GM12878 (cell line): Measurements from ENCODE around the gene SLC51A. TPM values are rescaled to one million over a fixed set of nuclear protein-coding genes. Genes with fewer than 3 reads are reported as not detected.

Source experiments
- BACH1 ChIP-seq: fragments of 450-650 bp; IDR thresholded peaks from 2 replicates; pipeline ENCODE4 v1.6.1; 2017; ENCODE audit warnings: mild to moderate bottlenecking, borderline replicate concordance
- BCLAF1 ChIP-seq: fragments of 450-650 bp; IDR thresholded peaks from 2 replicates; pipeline ENCODE4 v1.6.1; 2017; ENCODE audit warnings: antibody characterized with exemption, mild to moderate bottlenecking, moderate library complexity
- BHLHE40 ChIP-seq, 2 experiments: fragments of 450-650 bp in 1 of 2; IDR thresholded peaks; 2 replicates each; pipeline ENCODE4 v1.6.1; 2011 to 2017; ENCODE audit warnings: low read depth in 2 of 2, borderline replicate concordance in 1 of 2, improper control_type of control experiment in 1 of 2, low read length in 1 of 2, mild to moderate bottlenecking in 1 of 2
- EGR1 ChIP-seq, 2 experiments: IDR thresholded peaks; 1 replicate in 1 of 2; 2 replicates in 1 of 2; pipeline ENCODE4 v1.6.1; 2011 to 2012; ENCODE audit warnings: low read depth in 2 of 2, low read length in 2 of 2, borderline replicate concordance in 1 of 2, mild to moderate bottlenecking in 1 of 2, moderate library complexity in 1 of 2
- EP300 ChIP-seq, 2 experiments: fragments of 150-350 bp in 1 of 2; IDR thresholded peaks; 2 replicates each; pipeline ENCODE4 v1.6.1; 2011 to 2012; ENCODE audit warnings: low read depth in 2 of 2, low read length in 2 of 2, borderline replicate concordance in 1 of 2, improper control_type of control experiment in 1 of 2, inconsistent platforms in 1 of 2; ENCODE audit not compliant: control insufficient read depth in 1 of 2
- MEF2A ChIP-seq: IDR thresholded peaks from 2 replicates; pipeline ENCODE4 v1.6.1; 2011; ENCODE audit warnings: low read depth, mild to moderate bottlenecking, low read length, moderate library complexity; ENCODE audit not compliant: insufficient read depth
- MEF2B ChIP-seq: fragments of 450-650 bp; IDR thresholded peaks from 2 replicates; pipeline ENCODE4 v1.6.1; 2018; ENCODE audit warnings: mild to moderate bottlenecking, moderate library complexity; ENCODE audit not compliant: partially characterized antibody, poor library complexity, severe bottlenecking
- NFYB ChIP-seq: IDR thresholded peaks from 2 replicates; pipeline ENCODE4 v1.6.1; 2011; ENCODE audit warnings: low read depth, mild to moderate bottlenecking, low read length, improper control_type of control experiment, moderate library complexity; ENCODE audit not compliant: insufficient read depth
- NKRF ChIP-seq: fragments of 450-650 bp; conservative IDR thresholded peaks from 2 replicates; pipeline ENCODE4 v1.6.1; 2017; ENCODE audit warnings: mild to moderate bottlenecking, moderate library complexity
- NR2F1 ChIP-seq: fragments of 450-650 bp; conservative IDR thresholded peaks from 2 replicates; pipeline ENCODE4 v1.6.1; 2017; ENCODE audit warnings: mild to moderate bottlenecking
- PML ChIP-seq: IDR thresholded peaks from 2 replicates; pipeline ENCODE4 v1.6.1; 2012; ENCODE audit warnings: low read length, inconsistent platforms
- RELB ChIP-seq: fragments of 450-650 bp; IDR thresholded peaks from 2 replicates; pipeline ENCODE4 v1.6.1; 2017; ENCODE audit warnings: low read depth, mild to moderate bottlenecking, moderate library complexity
- SMAD1 ChIP-seq: fragments of 450-650 bp; IDR thresholded peaks from 2 replicates; pipeline ENCODE4 v1.6.1; 2018; ENCODE audit warnings: mild to moderate bottlenecking, low read depth; ENCODE audit not compliant: partially characterized antibody
- SUPT20H ChIP-seq: IDR thresholded peaks from 2 replicates; pipeline ENCODE4 v1.6.1; 2011; ENCODE audit warnings: low read depth, mild to moderate bottlenecking, low read length, moderate library complexity, borderline replicate concordance; ENCODE audit not compliant: control insufficient read depth
- YY1 ChIP-seq: IDR thresholded peaks from 2 replicates; pipeline ENCODE4 v1.6.1; 2011; ENCODE audit warnings: low read depth, mild to moderate bottlenecking, low read length
- ZBTB33 ChIP-seq: fragments of 450-650 bp; IDR thresholded peaks from 2 replicates; pipeline ENCODE4 v1.6.1; 2017; ENCODE audit warnings: mild to moderate bottlenecking
- ZNF217 ChIP-seq: fragments of 450-650 bp; IDR thresholded peaks from 2 replicates; pipeline ENCODE4 v1.6.1; 2017; ENCODE audit warnings: antibody characterized with exemption, mild to moderate bottlenecking
- ZSCAN29 ChIP-seq: fragments of 450-650 bp; IDR thresholded peaks from 2 replicates; pipeline ENCODE4 v1.6.1; 2017; ENCODE audit warnings: mild to moderate bottlenecking, moderate library complexity
- polyA plus RNA-seq, 11 experiments: library from polyadenylated mRNA; depleted of rRNA in 4 of 11; unstranded in 6 of 11; stranded (reverse) in 5 of 11; fragments of >200 nt; fragmentation: Nextera tagmentation in 4 of 11; fragmentation: Illumina TruSeq in 1 of 11; extraction: Ambion mirVana in 4 of 11; extraction: Trizol in 1 of 11; gene quantifications; 1 replicate in 1 of 11; 2 replicates in 10 of 11; pipeline versions ENCODE4 v1.2.1 to v1.2.3, GENCODE V29; 2011 to 2016; ENCODE audit warnings: inconsistent platforms in 2 of 11, missing spikeins in 2 of 11, low read depth in 1 of 11
- total RNA-seq, 4 experiments: library from RNA; depleted of rRNA in 3 of 4; stranded (reverse); fragments of >200 nt in 3 of 4; fragmentation: Illumina TruSeq in 1 of 4; extraction: Trizol in 1 of 4; gene quantifications; 2 replicates each; pipeline versions ENCODE4 v1.2.1 to v1.2.3, GENCODE V29; 2013 to 2021

Gene SLC51A
- total and polyA plus RNA-seq, 10 of the 15 experiments (the other 5 are each of a cell fraction or from before 2014, with no cell fraction given), result 0.99 to 3.9 (median 2.2) TPM; not detected in 6

- no peak for TF ChIP-seq SUPT20H
- TF ChIP-seq PML, result peak; percentile 83
- 0 out of 2 replicates have a peak, but pooled peaks have one; percentile 35 for TF ChIP-seq ZBTB33
- no peak for TF ChIP-seq BCLAF1
- TF ChIP-seq ZNF217, result no peak; the same call in 1 of the 2 replicates
- peak; percentile 71 to 88 for TF ChIP-seq EP300 (IDR thresholded peaks at IDR 0.05; ENCODE audit: borderline replicate concordance in 1 of 2, control insufficient read depth in 1 of 2, low read depth in 2 of 2, low read length in 2 of 2)
- peak; percentile 92; the same call in 1 of the 2 replicates for TF ChIP-seq MEF2A
- TF ChIP-seq YY1, result peak; percentile 73
- 0 out of 2 replicates have a peak, but pooled peaks have one; percentile 9 for TF ChIP-seq NKRF
- peak; percentile 92; the same call in 1 of the 2 replicates for TF ChIP-seq RELB
- TF ChIP-seq NR2F1, result peak; percentile 47
- peak; percentile 55 for TF ChIP-seq SMAD1
- TF ChIP-seq NFYB, result peak; percentile 84
- TF ChIP-seq BACH1, result peak; percentile 63; the same call in 1 of the 2 replicates
- no peak for TF ChIP-seq MEF2B
- TF ChIP-seq BHLHE40 (IDR thresholded peaks at IDR 0.05; ENCODE audit: borderline replicate concordance in 1 of 2, low read depth in 2 of 2, low read length in 1 of 2), result peak; percentile 82 to 92
- peak in 1 of 2 experiments; percentile 86; a peak in 1 of 3 replicates for TF ChIP-seq EGR1 (IDR thresholded peaks at IDR 0.05; ENCODE audit: borderline replicate concordance in 1 of 2, low read depth in 2 of 2, low read length in 2 of 2)
- no peak for TF ChIP-seq ZSCAN29
Measured at GRCh38 chr3:196179380-196180308, 36.7 kb upstream of the SLC51A start (continued).
